ENCODE measurements around the gene TMEM176A. TPM values are rescaled to one million over a fixed set of nuclear protein-coding genes. Genes with fewer than 3 reads are reported as not detected.

The TMEM176A gene
- total RNA-seq, 1 experiment from 2014 or later, result 0.39 TPM

DNA sequence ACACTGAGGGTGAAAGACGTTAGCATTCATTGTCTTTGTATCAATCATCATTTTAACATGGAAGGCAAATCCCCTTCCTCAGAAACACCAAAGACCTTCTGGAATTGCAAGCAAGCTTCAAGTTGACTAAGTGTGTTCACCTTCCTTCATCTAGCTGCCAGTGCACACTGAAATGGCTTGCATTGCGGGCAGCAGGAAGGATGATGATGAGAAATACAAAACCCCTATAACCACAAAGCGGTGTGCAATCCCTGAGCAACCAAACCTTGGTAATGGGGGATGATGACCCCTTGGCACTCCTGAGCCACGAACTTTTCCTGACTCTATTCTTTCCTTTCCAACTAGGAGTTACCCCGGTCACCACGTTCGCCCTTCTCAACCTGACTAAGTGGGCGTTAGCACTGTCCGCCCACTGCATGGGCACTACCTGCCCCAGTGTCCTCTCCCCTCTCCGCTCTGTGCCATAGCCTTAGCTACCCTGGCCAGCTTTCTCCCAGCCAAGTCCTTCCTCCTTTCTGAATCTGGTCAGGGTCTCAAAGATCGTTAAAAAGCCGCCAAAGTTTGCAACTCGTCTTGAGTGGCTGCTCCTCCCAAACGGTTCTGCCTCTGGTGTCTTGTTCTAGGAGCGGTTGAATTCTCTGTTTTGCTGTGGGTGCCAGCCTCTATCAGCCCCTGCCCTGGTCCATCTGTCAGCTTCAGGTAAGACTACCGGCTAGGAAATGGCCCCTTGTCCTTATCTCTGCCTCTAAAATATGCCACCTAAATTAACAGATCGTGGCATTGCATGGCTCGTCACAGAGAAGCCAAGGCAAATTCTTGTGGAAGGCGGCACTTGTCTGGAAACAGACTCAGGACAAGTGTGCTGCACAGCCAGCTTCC lies 51.2 kb downstream of the TMEM176A start:
- Histone ChIP-seq H3K36me3 (ENCODE audit: control insufficient read depth, insufficient read depth, low read length) (no peaks in the 10 kb centered on the region), H3K4me1 (ENCODE audit: control insufficient read depth, insufficient read depth, low read length) (no peaks in the 10 kb centered on the region), H3K4me3 (ENCODE audit: low read depth in 2 of 2, low read length in 2 of 2) (no peak overlapping the region), H3K27me3 (ENCODE audit: control insufficient read depth, insufficient read depth, low read length) (peaks cover 11% of the 10 kb centered on the region), H3K27ac (ENCODE audit: low read length) (no peak overlapping the region), H3K9me3 (ENCODE audit: control insufficient read depth, insufficient read depth, low read depth, low read length) (no peaks in the 10 kb centered on the region)
- in situ Hi-C loops (cut with HindIII; ENCODE audit: low pct_unique_long_range_greater_than_20kb, low sequenced_read_pairs), result no loop called here
- no peak for ATAC-seq
- BruUV-seq (replicated peaks), result no TSS peak
- TF ChIP-seq REST (IDR thresholded peaks at IDR 0.05; ENCODE audit: insufficient read depth in 1 of 2, low read depth in 2 of 2, low read length in 1 of 2), result no peak
- no peak for TF ChIP-seq SIN3A (IDR thresholded peaks at IDR 0.05; ENCODE audit: borderline replicate concordance, insufficient read depth, low read depth, low read length)
- no peak for TF ChIP-seq CTCF (IDR thresholded peaks at IDR 0.05)
- TF ChIP-seq TCF7L2 (IDR thresholded peaks at IDR 0.05; ENCODE audit: low read depth, low read length), result no peak
- no peak for TF ChIP-seq POLR2AphosphoS5 (IDR thresholded peaks at IDR 0.05; ENCODE audit: low read depth, low read length)
- DNase-seq (ENCODE audit: low read depth, low spot score), result no peak
- intact Hi-C loops (cut with micrococcal nuclease; ENCODE audit: unreplicated experiment), result no loop called here
- ChIA-PET CTCF (no interaction called here), POLR2A (no interaction called here)

DNA sequence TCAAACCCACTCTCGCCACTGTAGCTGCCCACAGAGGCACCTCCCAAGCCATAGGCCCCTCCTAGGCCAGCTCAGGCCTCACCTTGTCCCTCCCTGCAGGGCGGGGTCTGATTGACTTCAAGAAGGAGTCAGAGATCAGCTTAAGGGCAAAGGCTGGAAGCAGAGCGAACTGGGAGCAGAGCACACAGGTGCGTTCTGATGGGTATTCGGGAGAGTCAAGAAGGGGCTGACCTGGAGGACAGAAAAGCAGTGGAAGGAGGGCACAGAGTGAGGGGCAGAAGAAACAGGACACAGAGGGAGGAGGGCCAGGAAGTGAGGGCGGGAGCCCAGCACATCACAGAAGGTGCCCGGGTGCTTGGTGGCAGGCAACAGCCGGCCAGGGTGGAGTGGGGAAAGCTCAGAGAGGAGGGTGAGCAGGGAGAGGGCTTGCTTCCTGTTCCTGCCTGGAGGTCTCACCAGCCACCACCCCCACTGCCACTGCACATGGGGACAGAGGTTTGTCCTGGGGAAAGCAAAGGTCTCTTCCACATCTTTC lies 51.9 kb downstream of the TMEM176A start, which contains the start of gene AOC1:
Gene AOC1 (plus strand): TSS at position 147 of the 535 bp plus-strand sequence. CDS start 3,954 bp downstream, outside the sequence.
- no TSS peak for BruUV-seq (replicated peaks)
- in situ Hi-C loops (cut with HindIII; ENCODE audit: low pct_unique_long_range_greater_than_20kb, low sequenced_read_pairs) (no loop called here), intact Hi-C loops (cut with micrococcal nuclease; ENCODE audit: unreplicated experiment) (no loop called here)
- ATAC-seq, result no peak; the same call in 1 of the 2 replicates
- peaks cover 11% of the 10 kb centered on the region for H3K27me3 ChIP-seq (ENCODE audit: control insufficient read depth, insufficient read depth, low read length)
- no peak within 1 kb of the TSS for H3K27ac ChIP-seq (ENCODE audit: low read length)
- DNase-seq (ENCODE audit: low read depth, low spot score), result no peak
- no peaks in the 10 kb centered on the region for H3K36me3 ChIP-seq (ENCODE audit: control insufficient read depth, insufficient read depth, low read length)
- no peaks in the 10 kb centered on the region for H3K4me1 ChIP-seq (ENCODE audit: control insufficient read depth, insufficient read depth, low read length)
- no peak for TF ChIP-seq POLR2AphosphoS5 (IDR thresholded peaks at IDR 0.05; ENCODE audit: low read depth, low read length)
- no peak for TF ChIP-seq REST (IDR thresholded peaks at IDR 0.05; ENCODE audit: insufficient read depth in 1 of 2, low read depth in 2 of 2, low read length in 1 of 2)
- no peak for TF ChIP-seq CTCF (IDR thresholded peaks at IDR 0.05)
- TF ChIP-seq SIN3A (IDR thresholded peaks at IDR 0.05; ENCODE audit: borderline replicate concordance, insufficient read depth, low read depth, low read length), result no peak
- no peak for TF ChIP-seq TCF7L2 (IDR thresholded peaks at IDR 0.05; ENCODE audit: low read depth, low read length)
- ChIA-PET POLR2A (no interaction called here), CTCF (no interaction called here)
- no peak within 1 kb of the TSS for H3K4me3 ChIP-seq (ENCODE audit: low read depth in 2 of 2, low read length in 2 of 2)
- H3K9me3 ChIP-seq (ENCODE audit: control insufficient read depth, insufficient read depth, low read depth, low read length), result no peaks in the 10 kb centered on the region
